Colonic mucosa (tissue), 4 donors: ENCODE measurements around the gene CD320. TPM values are rescaled to one million over a fixed set of nuclear protein-coding genes. Genes with fewer than 3 reads are reported as not detected.

Experiments
- DNase-seq: peaks from one replicate; pipeline ENCODE4 v3.0.0-alpha.2; 2020
- H3K27ac ChIP-seq: fragments of 200-600 bp; one replicate; pipeline ENCODE4 v1.8.0; 2021
- H3K27me3 ChIP-seq: fragments of 200-600 bp; one replicate; pipeline ENCODE4 v1.8.0; 2021
- H3K36me3 ChIP-seq: fragments of 200-600 bp; one replicate; pipeline ENCODE4 v1.8.0; 2021
- H3K4me1 ChIP-seq: fragments of 200-600 bp; one replicate; pipeline ENCODE4 v1.8.0; 2021; ENCODE audit warnings: mild to moderate bottlenecking
- H3K4me3 ChIP-seq: fragments of 200-600 bp; one replicate; pipeline ENCODE4 v1.8.0; 2021
- H3K9ac ChIP-seq, 2 donors: one replicate each; pipeline ENCODE4 v1.7.0; 2013; ENCODE audit warnings: control low read depth in 2 of 2, low read depth in 2 of 2, low read length in 2 of 2
- H3K9me3 ChIP-seq: fragments of 200-600 bp; one replicate; pipeline ENCODE4 v1.8.0; 2021
- intact Hi-C: fragments of 100-400 bp; cut with DNase I; formaldehyde crosslinking; loops from one replicate; pipeline ENCODE4 v1.14.1; 2022
- total RNA-seq, 2 donors: library from RNA; stranded (reverse); fragmentation: NEBNext Ultra II Directional in 1 of 2; extraction: Animal tissue kit (Norgen Biotek cat#: 25700) in 1 of 2; gene quantifications; one replicate each; pipeline ENCODE4 v1.2.1, GENCODE V29; 2021
- TF ChIP-seq, protein P1 (sequence below): fragments of 200-600 bp; IDR thresholded peaks from one replicate; pipeline ENCODE4 v1.8.0; 2022; ENCODE audit warnings: antibody characterized with exemption, mild to moderate bottlenecking
- donor health status: healthy.
- donor health status: DM: no; HTN: no; CAD: no.
- donor health status: DM: no; HTN: no; CAD: no.

CD320 gene
- total RNA-seq, 2 donors from 2014 or later: 34.1 to 154 TPM

GRCh38 chr19:8259922-8260247 lies 48.3 kb downstream of the CD320 start:
- no peaks in the 10 kb centered on the region for H3K4me1 ChIP-seq
- no peak overlapping the region for H3K9ac ChIP-seq
- no peaks in the 10 kb centered on the region for H3K27me3 ChIP-seq
- no peak for DNase-seq
- H3K36me3 ChIP-seq: no peaks in the 10 kb centered on the region
- TF ChIP-seq, protein P1, sequence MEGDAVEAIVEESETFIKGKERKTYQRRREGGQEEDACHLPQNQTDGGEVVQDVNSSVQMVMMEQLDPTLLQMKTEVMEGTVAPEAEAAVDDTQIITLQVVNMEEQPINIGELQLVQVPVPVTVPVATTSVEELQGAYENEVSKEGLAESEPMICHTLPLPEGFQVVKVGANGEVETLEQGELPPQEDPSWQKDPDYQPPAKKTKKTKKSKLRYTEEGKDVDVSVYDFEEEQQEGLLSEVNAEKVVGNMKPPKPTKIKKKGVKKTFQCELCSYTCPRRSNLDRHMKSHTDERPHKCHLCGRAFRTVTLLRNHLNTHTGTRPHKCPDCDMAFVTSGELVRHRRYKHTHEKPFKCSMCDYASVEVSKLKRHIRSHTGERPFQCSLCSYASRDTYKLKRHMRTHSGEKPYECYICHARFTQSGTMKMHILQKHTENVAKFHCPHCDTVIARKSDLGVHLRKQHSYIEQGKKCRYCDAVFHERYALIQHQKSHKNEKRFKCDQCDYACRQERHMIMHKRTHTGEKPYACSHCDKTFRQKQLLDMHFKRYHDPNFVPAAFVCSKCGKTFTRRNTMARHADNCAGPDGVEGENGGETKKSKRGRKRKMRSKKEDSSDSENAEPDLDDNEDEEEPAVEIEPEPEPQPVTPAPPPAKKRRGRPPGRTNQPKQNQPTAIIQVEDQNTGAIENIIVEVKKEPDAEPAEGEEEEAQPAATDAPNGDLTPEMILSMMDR: no peak
- H3K9me3 ChIP-seq: no peaks in the 10 kb centered on the region
- intact Hi-C loops: no loop called here
- H3K4me3 ChIP-seq: no peak overlapping the region
- no peak overlapping the region for H3K27ac ChIP-seq

GRCh38 chr19:8259142-8259921 lies 48.8 kb downstream of the CD320 start:
- H3K9ac ChIP-seq: no peak overlapping the region
- H3K27me3 ChIP-seq: no peaks in the 10 kb centered on the region
- DNase-seq: no peak
- H3K4me3 ChIP-seq: no peak overlapping the region
- intact Hi-C loops: no loop called here
- H3K4me1 ChIP-seq: no peaks in the 10 kb centered on the region
- no peak overlapping the region for H3K27ac ChIP-seq
- no peaks in the 10 kb centered on the region for H3K9me3 ChIP-seq
- TF ChIP-seq, protein P1: no peak
- H3K36me3 ChIP-seq: no peaks in the 10 kb centered on the region

- Histone ChIP-seq H3K4me1 (no peaks in the 10 kb centered on the region), H3K27me3 (no peaks in the 10 kb centered on the region), H3K36me3 (no peaks in the 10 kb centered on the region), H3K9me3 (no peaks in the 10 kb centered on the region), H3K4me3 (no peak overlapping the region), H3K9ac (no peak overlapping the region), H3K27ac (no peak overlapping the region)
- TF ChIP-seq, protein P1: no peak
- no peak for DNase-seq
- intact Hi-C loops: no loop called here
Observed at GRCh38 chr19:8257052-8257443, 51.1 kb downstream of the CD320 start.

DNA sequence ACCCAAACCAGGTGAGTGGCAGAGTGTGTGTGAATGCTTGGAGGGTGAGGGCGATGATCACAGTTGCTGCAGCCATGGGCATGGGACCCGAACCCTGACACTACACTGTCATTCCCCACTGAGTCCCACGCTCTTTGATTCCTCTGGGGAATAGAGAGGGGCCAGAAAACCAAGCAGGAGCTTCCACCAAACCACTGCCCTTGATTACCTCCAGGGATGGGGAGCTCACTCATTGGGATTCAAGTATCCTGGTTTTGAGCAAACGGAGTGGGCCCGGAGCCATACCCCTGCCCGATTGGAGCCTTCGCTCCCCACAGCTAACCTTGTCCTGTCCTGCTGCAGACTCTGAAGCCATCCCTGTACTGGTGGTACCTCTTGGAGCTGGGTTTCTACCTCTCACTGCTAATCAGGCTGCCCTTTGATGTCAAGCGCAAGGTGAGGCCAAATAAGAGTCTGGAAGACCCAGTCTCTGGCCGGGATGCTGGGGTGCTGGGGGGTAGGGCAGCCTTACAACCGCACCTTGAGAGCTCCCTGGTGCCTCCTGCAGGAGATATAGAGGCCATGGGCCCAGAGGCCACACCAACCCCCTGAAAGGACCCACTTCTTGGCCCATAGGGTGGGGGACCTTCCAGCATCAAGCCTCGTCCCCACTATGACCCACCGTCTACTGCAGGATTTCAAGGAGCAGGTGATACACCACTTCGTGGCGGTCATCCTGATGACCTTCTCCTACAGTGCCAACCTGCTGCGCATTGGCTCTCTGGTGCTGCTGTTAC lies 51.7 kb downstream of the CD320 start:
- no peaks in the 10 kb centered on the region for H3K36me3 ChIP-seq
- TF ChIP-seq, protein P1: no peak
- intact Hi-C loops: no loop called here

DNA sequence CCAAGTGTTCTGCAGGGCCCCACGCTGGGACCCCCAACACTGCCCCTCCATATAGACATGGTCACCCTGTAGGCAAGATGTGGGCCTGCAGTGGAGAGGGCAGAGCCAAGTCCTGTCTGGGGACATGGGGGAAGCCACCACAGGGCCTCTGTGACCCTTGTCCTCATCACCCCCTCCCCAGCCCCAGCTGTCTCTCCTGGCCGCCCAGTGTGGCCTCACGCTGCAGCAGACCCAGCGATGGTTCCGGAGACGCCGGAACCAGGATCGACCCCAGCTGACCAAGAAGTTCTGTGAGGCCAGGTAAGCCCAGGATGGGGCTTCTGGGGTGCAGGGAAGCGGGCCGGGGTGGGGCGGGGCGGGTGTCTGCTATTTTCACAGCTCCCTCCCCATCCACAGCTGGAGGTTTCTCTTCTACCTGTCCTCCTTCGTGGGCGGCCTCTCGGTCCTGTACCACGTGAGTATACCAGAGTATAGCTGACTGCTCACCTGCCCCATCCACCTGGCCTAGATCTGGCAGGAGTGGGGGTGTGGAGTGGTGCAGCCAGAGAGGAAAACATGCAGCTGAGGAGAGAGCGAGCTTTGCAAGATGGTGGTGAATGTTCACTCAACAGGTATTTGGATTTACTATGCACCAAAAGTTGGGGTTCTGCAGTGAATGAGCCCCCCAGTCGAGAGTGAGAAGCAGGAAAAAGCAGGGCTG lies 52.6 kb downstream of the CD320 start:
- no peak for DNase-seq
- TF ChIP-seq, protein P1: no peak
- intact Hi-C loops: no loop called here

More for the DNA sequence above, 51.7 kb downstream of the CD320 start:
- Histone ChIP-seq H3K9ac (no peak overlapping the region), H3K9me3 (no peaks in the 10 kb centered on the region), H3K27ac (no peak overlapping the region), H3K4me1 (no peaks in the 10 kb centered on the region), H3K4me3 (no peak overlapping the region), H3K27me3 (no peaks in the 10 kb centered on the region)
- DNase-seq: no peak

More for the DNA sequence above, 52.6 kb downstream of the CD320 start:
- H3K9me3 ChIP-seq: no peaks in the 10 kb centered on the region
- H3K4me1 ChIP-seq: no peaks in the 10 kb centered on the region
- H3K27ac ChIP-seq: no peak overlapping the region
- no peak overlapping the region for H3K9ac ChIP-seq
- H3K36me3 ChIP-seq: no peaks in the 10 kb centered on the region
- H3K4me3 ChIP-seq: no peak overlapping the region
- no peaks in the 10 kb centered on the region for H3K27me3 ChIP-seq
